Trophoblast cell (in vitro differentiated cells and primary cell): Measurements from ENCODE around the gene ZNF827.

Experiments
- DNase-seq, 2 donors: peaks; one replicate each; pipeline ENCODE4 v3.0.0-alpha.2; 2016
- H2AFZ ChIP-seq: 2 replicates; pipeline ENCODE4 v1.6.1; 2013; ENCODE audit warnings: low read length, moderate library complexity, mild to moderate bottlenecking; ENCODE audit not compliant: insufficient read depth, poor library complexity
- H2AK5ac ChIP-seq: 2 replicates; pipeline ENCODE4 v1.6.1; 2013; ENCODE audit warnings: mild to moderate bottlenecking, low read length
- H2BK120ac ChIP-seq: 2 replicates; pipeline ENCODE4 v1.6.1; 2013; ENCODE audit warnings: low read length, mild to moderate bottlenecking, moderate library complexity; ENCODE audit not compliant: insufficient read depth, poor library complexity
- H2BK12ac ChIP-seq: 2 replicates; pipeline ENCODE4 v1.6.1; 2013; ENCODE audit warnings: mild to moderate bottlenecking, low read length, moderate library complexity
- H2BK5ac ChIP-seq: 2 replicates; pipeline ENCODE4 v1.6.1; 2013; ENCODE audit warnings: low read length, low read depth, moderate library complexity, mild to moderate bottlenecking; ENCODE audit not compliant: poor library complexity
- H3K14ac ChIP-seq: 2 replicates; pipeline ENCODE4 v1.6.1; 2013; ENCODE audit warnings: mild to moderate bottlenecking, low read length
- H3K18ac ChIP-seq: 2 replicates; pipeline ENCODE4 v1.6.1; 2013; ENCODE audit warnings: mild to moderate bottlenecking, low read length
- H3K23ac ChIP-seq: 2 replicates; pipeline ENCODE4 v1.6.1; 2013; ENCODE audit warnings: low read length
- H3K27ac ChIP-seq: 2 replicates; pipeline ENCODE4 v1.5.1; 2013; ENCODE audit warnings: low read depth, mild to moderate bottlenecking, inconsistent platforms, low read length, moderate library complexity
- H3K27me3 ChIP-seq: 2 replicates; pipeline ENCODE4 v1.6.1; 2013; ENCODE audit warnings: inconsistent platforms, mild to moderate bottlenecking, low read length, moderate library complexity; ENCODE audit not compliant: insufficient read depth
- H3K36me3 ChIP-seq, 2 experiments: 1 replicate in 1 of 2; 2 replicates in 1 of 2; pipeline ENCODE4 v1.6.1; 2013; ENCODE audit warnings: low read length in 2 of 2, mild to moderate bottlenecking in 2 of 2, moderate library complexity in 1 of 2; ENCODE audit not compliant: insufficient read depth in 2 of 2, control insufficient read depth in 1 of 2
- H3K4ac ChIP-seq: 2 replicates; pipeline ENCODE4 v1.6.1; 2013; ENCODE audit warnings: low read depth, mild to moderate bottlenecking, low read length, moderate library complexity
- H3K4me1 ChIP-seq, 2 experiments: 1 replicate in 1 of 2; 2 replicates in 1 of 2; pipeline ENCODE4 v1.6.1; 2013; ENCODE audit warnings: low read length in 2 of 2, mild to moderate bottlenecking in 2 of 2, moderate library complexity in 1 of 2; ENCODE audit not compliant: insufficient read depth in 2 of 2, control insufficient read depth in 1 of 2
- H3K4me2 ChIP-seq: 2 replicates; pipeline ENCODE4 v1.6.1; 2013; ENCODE audit warnings: inconsistent platforms, mild to moderate bottlenecking, low read length, moderate library complexity
- H3K4me3 ChIP-seq: 2 replicates; pipeline ENCODE4 v1.5.1; 2013; ENCODE audit warnings: mild to moderate bottlenecking, low read depth, low read length, inconsistent platforms
- H3K79me1 ChIP-seq: one replicate; pipeline ENCODE4 v1.6.1; 2013; ENCODE audit warnings: low read length
- H3K79me2 ChIP-seq: 2 replicates; pipeline ENCODE4 v1.6.1; 2013; ENCODE audit warnings: low read length, mild to moderate bottlenecking; ENCODE audit not compliant: control insufficient read depth, insufficient read depth, poor library complexity
- H3K9ac ChIP-seq: 2 replicates; pipeline ENCODE4 v1.6.1; 2013; ENCODE audit warnings: mild to moderate bottlenecking, low read length
- H3K9me3 ChIP-seq: 2 replicates; pipeline ENCODE4 v1.6.1; 2013; ENCODE audit warnings: low read depth, mild to moderate bottlenecking, control low read depth, inconsistent platforms, low read length; ENCODE audit not compliant: insufficient read depth
- H4K12ac ChIP-seq: 2 replicates; pipeline ENCODE4 v1.6.1; 2013; ENCODE audit warnings: low read depth, mild to moderate bottlenecking, low read length, moderate library complexity
- H4K8ac ChIP-seq: 2 replicates; pipeline ENCODE4 v1.6.1; 2013; ENCODE audit warnings: low read depth, mild to moderate bottlenecking, low read length, moderate library complexity
- H4K91ac ChIP-seq: one replicate; pipeline ENCODE4 v1.6.1; 2013; ENCODE audit warnings: low read depth, mild to moderate bottlenecking, low read length, moderate library complexity
- WGBS: extraction: QIAGEN DNeasy Blood & Tissue Kit; methylation state at CpG from one replicate; pipeline ENCODE4 v1.1.7; 2013; ENCODE audit warnings: missing lambda C conversion rate; ENCODE audit not compliant: insufficient read length, insufficient coverage; ENCODE audit errors: extremely low coverage; 5-methylcytosine and 5-hydroxymethylcytosine counted together

The ZNF827 gene

GRCh38 chr4:145939856-145940255 lies 1.2 kb upstream of the ZNF827 start:
- H3K4me1 ChIP-seq = peaks cover 0 to 3% of the 10 kb centered on the region in 2 experiments
- H4K12ac ChIP-seq = no peak overlapping the region
- no peak overlapping the region for H2AFZ ChIP-seq
- no peak overlapping the region for H4K91ac ChIP-seq
- no peaks in the 10 kb centered on the region for H3K36me3 ChIP-seq
- H3K23ac ChIP-seq = no peak overlapping the region
- H3K4me3 ChIP-seq = no peak overlapping the region
- H3K79me2 ChIP-seq = peaks cover 16% of the 10 kb centered on the region
- H3K4ac ChIP-seq = no peak overlapping the region
- H2BK5ac ChIP-seq = no peak overlapping the region
- no peak overlapping the region for H2BK12ac ChIP-seq
- peaks cover 26% of the 10 kb centered on the region for H3K79me1 ChIP-seq
- no peak overlapping the region for H2BK120ac ChIP-seq
- no peak overlapping the region for H3K4me2 ChIP-seq
- H3K9me3 ChIP-seq = no peaks in the 10 kb centered on the region
- H2AK5ac ChIP-seq = no peak overlapping the region
- no peak overlapping the region for H3K18ac ChIP-seq
- no peaks in the 10 kb centered on the region for H3K27me3 ChIP-seq
- no peak overlapping the region for H3K27ac ChIP-seq
- DNase-seq = no peak
- no peak overlapping the region for H4K8ac ChIP-seq
- H3K14ac ChIP-seq = no peak overlapping the region
- H3K9ac ChIP-seq = no peak overlapping the region

DNA sequence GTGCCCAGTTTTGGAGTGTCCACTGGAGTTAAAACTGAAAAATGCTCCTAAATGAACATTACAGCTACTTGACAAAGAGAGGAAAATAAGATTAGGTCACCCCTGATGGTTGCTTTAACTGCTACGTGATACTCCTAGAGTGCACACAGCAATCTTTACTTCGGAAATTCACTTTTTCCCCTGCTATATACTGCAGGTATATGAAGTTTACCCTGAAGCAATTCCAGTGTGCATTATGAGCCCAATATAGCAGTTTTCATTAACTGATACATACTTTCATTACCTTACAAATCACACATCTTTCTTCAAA lies 773 bp upstream of the ZNF827 start:
- Histone ChIP-seq H3K27me3 (no peaks in the 10 kb centered on the region), H4K12ac (no peak overlapping the region), H3K79me2 (peaks cover 18% of the 10 kb centered on the region), H3K4me2 (peak overlapping the region; percentile 12), H3K79me1 (peaks cover 26% of the 10 kb centered on the region), H3K4ac (no peak overlapping the region), H4K8ac (no peak overlapping the region), H3K14ac (no peak overlapping the region), H4K91ac (no peak overlapping the region), H3K9ac (no peak overlapping the region), H2AFZ (no peak overlapping the region), H3K36me3 (no peaks in the 10 kb centered on the region), H3K23ac (no peak overlapping the region), H3K4me1 (peaks cover 0 to 3% of the 10 kb centered on the region in 2 experiments), H3K4me3 (no peak overlapping the region), H2BK5ac (no peak overlapping the region), H2AK5ac (no peak overlapping the region), H3K18ac (no peak overlapping the region), H2BK12ac (no peak overlapping the region), H3K9me3 (no peaks in the 10 kb centered on the region), H2BK120ac (no peak overlapping the region), H3K27ac (no peak overlapping the region)
- WGBS = no CpG with 5 or more reads among the region's 2 CpGs
- no peak for DNase-seq

- Histone ChIP-seq H4K12ac (peak overlapping the region; percentile 73), H2BK120ac (peak overlapping the region; percentile 99), H2AK5ac (peak overlapping the region; percentile 97), H3K4me3 (peak overlapping the region; percentile 96), H4K8ac (peak overlapping the region; percentile 68), H4K91ac (peak overlapping the region; percentile 97), H3K4ac (peak overlapping the region; percentile 77), H3K9ac (peak overlapping the region; percentile 98), H2BK12ac (peak overlapping the region; percentile 91), H2BK5ac (peak overlapping the region; percentile 95), H3K36me3 (no peaks in the 10 kb centered on the region), H3K27me3 (no peaks in the 10 kb centered on the region), H3K79me2 (peaks cover 18% of the 10 kb centered on the region), H3K9me3 (no peaks in the 10 kb centered on the region), H3K4me2 (peak overlapping the region; percentile 86), H3K14ac (peak overlapping the region; percentile 84), H3K23ac (peak overlapping the region; percentile 100), H3K27ac (peak overlapping the region; percentile 99), H3K4me1 (peaks cover 0 to 3% of the 10 kb centered on the region in 2 experiments), H3K79me1 (peaks cover 26% of the 10 kb centered on the region), H3K18ac (peak overlapping the region; percentile 97), H2AFZ (peak overlapping the region; percentile 50)
- WGBS = no CpG with 5 or more reads among the region's 18 CpGs
- peak in 1 of 2 donors; percentile 26 for DNase-seq
These were observed 532 bp downstream of the ZNF827 start for GRCh38 chr4:145937971-145938611.

GRCh38 chr4:145936997-145937901 lies 1.4 kb downstream of the ZNF827 start:
- Histone ChIP-seq H3K4me2 (peak overlapping the region; percentile 86), H4K12ac (peak overlapping the region; percentile 91), H3K36me3 (no peaks in the 10 kb centered on the region), H3K4me1 (peaks cover 0 to 3% of the 10 kb centered on the region in 2 experiments), H3K14ac (peak overlapping the region; percentile 98), H4K8ac (peak overlapping the region; percentile 93), H3K4me3 (peak overlapping the region; percentile 96), H2AK5ac (peak overlapping the region; percentile 92), H2AFZ (peak overlapping the region; percentile 93), H3K9me3 (no peaks in the 10 kb centered on the region), H2BK5ac (peak overlapping the region; percentile 96), H3K4ac (peak overlapping the region; percentile 94), H3K27me3 (no peaks in the 10 kb centered on the region), H3K79me2 (peaks cover 18% of the 10 kb centered on the region), H3K9ac (peak overlapping the region; percentile 99), H3K79me1 (peaks cover 26% of the 10 kb centered on the region), H2BK12ac (no peak overlapping the region), H4K91ac (peak overlapping the region; percentile 97), H3K23ac (no peak overlapping the region), H2BK120ac (peak overlapping the region; percentile 99), H3K18ac (peak overlapping the region; percentile 98), H3K27ac (peak overlapping the region; percentile 99)
- peak; percentile 24 to 47 for DNase-seq
- WGBS = no CpG with 5 or more reads among the region's 95 CpGs
